HG02970 (cell line): ENCODE data around the gene FBLN1.
"Not testable (repeated sequence)": the region's sequence is repeated elsewhere in the genome, so short reads cannot be mapped to it uniquely, and the experiment has no call there.

ENCODE experiments used
- ATAC-seq: cut with Tn5 transposase; IDR thresholded peaks from one replicate; pipeline ENCODE4 v1.9.1; 2021; ENCODE audit warnings: mild to moderate bottlenecking, moderate library complexity, moderate number of reproducible peaks; ENCODE audit not compliant: unreplicated experiment, low FRiP score

The FBLN1 gene

GRCh38 chr22:45476814-45477213 is 25.9 kb upstream of the FBLN1 start:
- ATAC-seq = no peak

DNA sequence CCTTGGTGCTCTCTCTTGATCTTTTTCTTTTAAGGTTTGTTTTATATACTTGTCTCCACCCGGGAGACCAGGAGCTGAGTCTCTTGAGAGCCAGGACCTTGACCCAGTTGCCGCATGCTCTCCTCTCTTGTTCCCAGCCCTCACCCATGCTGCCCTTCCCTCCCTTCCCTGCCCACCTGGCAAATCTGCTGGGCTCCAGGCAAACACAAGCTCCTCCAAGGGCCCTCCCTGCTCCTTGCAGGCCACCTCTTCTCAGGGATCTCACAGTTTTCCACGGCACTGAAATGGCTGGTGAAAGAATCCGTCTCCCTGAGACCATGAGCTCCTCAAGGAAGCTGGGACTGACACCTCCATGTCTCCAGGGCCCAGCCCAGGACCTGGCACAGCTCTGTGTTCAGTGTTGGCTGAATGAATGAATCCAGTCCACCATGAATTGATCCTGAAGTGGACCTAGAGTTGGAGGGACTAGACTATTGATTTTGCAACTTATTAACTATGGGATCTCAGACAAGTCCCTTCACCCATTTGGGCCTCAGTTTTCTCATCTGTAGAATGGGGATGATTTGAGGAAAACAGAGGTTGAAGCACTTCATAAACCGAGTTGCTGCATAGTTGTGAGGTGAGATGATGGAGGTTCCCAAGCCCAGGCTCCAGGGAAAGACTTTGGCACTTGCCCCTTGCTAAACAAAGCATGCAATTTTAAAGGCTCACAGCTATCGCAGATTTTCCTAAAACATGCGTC is 25.1 kb upstream of the FBLN1 start:
- ATAC-seq = no peak

- no peak for ATAC-seq
Measured at GRCh38 chr22:45478108-45478771, 24.4 kb upstream of the FBLN1 start.

DNA sequence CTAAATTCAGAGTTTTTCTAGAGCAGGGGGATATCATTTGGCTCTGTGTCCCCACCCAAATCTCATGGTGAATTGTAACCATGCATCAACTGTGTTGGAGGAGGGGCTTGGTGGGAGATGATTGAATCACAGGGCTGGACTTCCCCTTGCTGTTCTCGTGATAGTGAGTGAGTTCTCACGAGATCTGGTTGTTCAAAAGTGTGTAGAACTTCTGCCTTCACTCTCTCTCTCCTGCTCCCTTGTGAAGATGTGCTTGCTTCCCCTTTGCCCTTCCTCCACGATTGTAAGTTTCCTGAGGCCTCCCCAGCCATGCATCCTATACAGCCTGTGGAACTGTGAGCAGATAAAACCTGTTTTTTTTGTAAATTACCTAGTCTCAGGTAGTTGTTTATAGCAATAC is 22.0 kb upstream of the FBLN1 start:
- ATAC-seq = no peak

DNA sequence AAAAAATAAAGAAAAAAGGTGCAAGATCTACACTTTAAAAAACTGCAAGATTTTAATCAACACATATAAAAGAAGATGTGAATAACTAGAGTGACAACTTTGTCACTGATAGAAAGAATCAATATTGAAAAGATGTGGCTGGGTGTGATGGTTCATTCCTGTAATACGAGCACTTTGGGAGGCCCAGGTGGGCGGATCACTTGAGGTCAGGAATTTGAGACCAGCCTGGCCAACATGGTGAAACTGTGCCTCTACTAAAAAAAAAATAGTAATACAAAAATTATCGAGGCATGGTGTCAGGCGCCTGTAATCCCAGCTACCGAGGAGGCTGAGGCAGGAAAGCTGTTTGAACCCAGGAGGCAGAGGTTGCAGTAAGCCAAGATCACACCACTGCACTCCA is 21.0 kb upstream of the FBLN1 start:
- ATAC-seq = no peak

- no peak for ATAC-seq
Measured at GRCh38 chr22:45482169-45482568, 20.5 kb upstream of the FBLN1 start.

- no peak for ATAC-seq
Measured at GRCh38 chr22:45483319-45483718, 19.4 kb upstream of the FBLN1 start.

GRCh38 chr22:45483918-45484499 is 18.7 kb upstream of the FBLN1 start:
- ATAC-seq = no peak

GRCh38 chr22:45484742-45485141 is 17.9 kb upstream of the FBLN1 start:
- no peak for ATAC-seq

DNA sequence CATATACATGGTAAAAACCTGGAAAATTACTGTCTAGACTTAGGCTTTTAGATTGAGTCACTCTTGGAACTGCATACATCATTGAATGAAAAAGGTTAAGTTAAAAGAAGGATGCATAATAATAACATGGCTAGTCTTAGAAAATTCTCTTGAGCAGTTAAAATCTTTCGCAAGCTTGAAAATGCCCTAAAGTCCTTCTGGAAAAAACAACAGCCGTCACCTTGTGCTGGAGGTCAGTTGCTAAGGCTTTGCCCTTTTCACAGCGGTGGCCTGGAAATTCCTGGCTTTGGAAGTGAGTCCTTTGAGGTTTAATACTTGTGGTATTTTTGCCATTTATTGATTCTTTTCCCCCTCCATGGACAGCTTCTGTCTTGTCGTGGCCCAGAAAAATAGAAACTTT is 17.4 kb upstream of the FBLN1 start:
- no peak for ATAC-seq

DNA sequence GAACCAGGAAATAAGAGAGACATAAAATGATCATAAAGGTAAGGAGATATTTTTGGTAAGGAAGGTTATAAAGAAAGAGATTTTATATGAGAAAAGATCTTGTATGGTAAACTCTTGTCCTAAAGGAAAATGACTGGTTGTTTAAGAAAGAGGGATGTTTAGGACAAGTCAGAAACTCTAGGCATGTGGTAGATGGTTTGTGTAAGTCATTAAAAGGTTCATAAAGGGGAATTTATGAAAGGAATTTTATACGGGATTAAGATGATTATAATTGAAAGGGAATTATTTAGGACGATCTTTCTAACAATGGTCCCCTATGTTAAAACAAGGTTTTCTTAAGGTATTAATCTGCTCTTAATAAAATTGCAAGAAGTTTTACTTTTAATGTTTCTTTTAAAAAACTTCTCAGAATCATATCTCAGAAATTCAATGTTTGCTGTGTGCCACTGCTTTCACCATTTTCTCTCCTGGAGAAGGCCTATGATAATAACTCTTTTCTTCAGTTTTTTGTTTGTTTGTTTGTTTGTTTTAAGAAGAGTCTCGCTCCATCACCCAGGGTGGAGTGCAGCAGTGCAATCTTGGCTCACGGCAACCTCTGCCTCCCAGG is 13.8 kb upstream of the FBLN1 start:
- ATAC-seq = no peak

- ATAC-seq = no peak
Measured at GRCh38 chr22:45490836-45491235, 11.8 kb upstream of the FBLN1 start.

GRCh38 chr22:45491841-45492240 is 10.8 kb upstream of the FBLN1 start:
- ATAC-seq = no peak

- no peak for ATAC-seq
Measured at GRCh38 chr22:45493286-45493771, 9.4 kb upstream of the FBLN1 start.

DNA sequence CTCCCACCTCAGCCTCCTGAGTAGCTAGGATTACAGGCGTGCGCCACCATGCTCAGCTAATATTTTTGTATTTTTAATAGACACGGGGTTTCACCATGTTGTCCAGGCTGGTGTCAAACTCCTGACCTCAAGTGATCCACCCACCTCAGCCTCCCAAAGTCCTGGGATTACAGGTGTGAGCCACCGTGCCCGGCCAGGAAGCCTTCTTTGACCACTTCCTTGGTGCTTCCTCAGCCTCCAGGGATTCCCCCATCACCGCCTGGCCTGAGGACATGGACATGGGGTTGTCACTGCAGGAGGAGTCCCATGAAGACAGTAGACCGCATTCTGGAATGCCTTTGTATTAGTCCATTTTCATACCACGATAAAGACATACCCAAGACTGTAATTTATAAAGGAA is 8.4 kb upstream of the FBLN1 start:
- not testable (repeated sequence) for ATAC-seq

- not testable (repeated sequence) for ATAC-seq
Measured at GRCh38 chr22:45495616-45496015, 7.1 kb upstream of the FBLN1 start.

DNA sequence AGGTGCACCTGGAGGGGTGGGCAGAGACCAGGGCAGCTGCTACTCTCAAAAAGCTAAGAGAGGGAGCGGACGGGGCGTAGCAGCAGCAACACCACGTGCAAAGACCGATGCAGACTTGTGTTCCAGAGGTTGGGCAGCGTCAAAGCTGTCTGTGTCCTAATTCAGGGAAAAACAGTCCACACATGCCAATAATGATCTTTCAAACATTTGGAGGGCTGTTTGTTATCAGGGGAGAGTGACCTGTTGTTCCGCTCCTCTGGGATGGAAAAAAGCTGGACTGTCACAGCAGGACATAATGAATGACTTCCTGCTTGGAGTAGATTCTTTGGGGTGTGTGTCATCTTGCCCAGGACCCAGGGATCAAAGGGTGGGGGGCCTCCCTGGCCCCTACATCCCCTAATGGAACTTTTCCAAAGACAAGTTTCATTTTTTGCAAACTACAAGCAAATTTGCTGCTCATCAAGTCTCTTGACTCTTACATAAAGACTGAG is 6.2 kb upstream of the FBLN1 start:
- ATAC-seq = no peak

- ATAC-seq = no peak
Measured at GRCh38 chr22:45497351-45498145, 5.1 kb upstream of the FBLN1 start.

DNA sequence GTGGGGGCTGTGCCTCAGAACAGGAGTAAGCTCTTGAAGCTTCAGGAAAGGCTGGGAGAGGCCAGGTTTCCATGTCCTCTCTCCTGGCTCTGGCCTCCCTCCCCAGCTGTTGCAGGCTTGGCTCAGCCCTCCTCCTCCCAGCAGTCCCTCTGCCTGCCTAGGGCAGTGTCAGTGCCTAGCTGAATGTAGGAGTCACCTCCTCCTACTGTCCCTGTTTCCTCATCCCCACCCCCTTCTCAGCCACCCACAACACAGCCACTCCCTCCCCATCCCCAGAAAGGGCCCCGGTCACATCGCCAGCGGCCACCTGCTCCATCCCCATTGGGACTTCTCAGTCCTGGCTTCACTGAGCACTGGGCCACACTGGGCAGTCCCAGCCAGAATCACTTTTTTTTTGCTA is 2.9 kb upstream of the FBLN1 start:
- no peak for ATAC-seq

DNA sequence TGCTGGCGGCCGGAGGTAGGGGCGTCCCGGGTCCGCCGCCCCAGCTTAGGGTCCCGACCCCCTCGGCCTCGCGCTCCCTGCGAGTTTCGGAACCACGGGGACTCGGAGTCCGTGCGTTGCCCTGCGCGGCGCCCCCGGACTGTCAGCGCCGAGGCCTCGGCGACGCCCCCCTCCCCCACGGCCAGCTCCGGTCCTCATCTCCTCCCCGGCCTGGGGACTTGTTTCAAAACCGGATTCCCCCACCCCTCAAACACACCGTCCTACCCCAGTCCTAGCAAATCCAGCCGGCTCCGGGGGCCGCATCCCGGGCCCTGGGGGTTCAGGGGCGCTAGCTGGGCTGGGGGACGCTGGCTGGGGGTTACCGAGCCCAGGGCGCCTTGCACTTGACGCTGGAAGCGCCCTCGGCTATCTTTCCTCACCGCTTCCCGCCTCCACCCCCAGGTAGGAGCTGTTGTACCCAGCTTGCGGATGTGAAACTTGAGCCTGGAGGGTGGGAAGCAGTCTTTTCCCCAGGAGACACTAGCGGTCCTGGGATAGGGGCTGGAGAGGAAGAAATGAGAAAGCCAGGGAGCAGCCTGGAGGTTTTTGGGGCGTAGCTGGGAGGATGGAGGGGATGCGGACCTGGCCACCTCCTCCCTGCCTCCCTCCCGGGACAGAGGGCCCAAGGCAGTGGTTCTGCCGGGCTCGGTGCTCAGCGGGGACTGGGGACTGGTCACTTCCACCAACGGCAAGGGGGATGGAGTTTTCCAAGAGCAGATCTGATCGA is 550 bp downstream of the FBLN1 start:
- no peak for ATAC-seq
